K562 (cell line): ENCODE measurements around the gene TUBA4B. TPM values are rescaled to one million over a fixed set of nuclear protein-coding genes. Genes with fewer than 3 reads are reported as not detected.
A peak's percentile ranks its signal among the peaks of the same experiment; 100 is the strongest.

Source experiments
- ARNT ChIP-seq, 2 experiments: fragments of 450-650 bp; IDR thresholded peaks; 2 replicates each; pipeline ENCODE4 v1.6.1; 2016; ENCODE audit warnings: mild to moderate bottlenecking in 1 of 2
- ATF7 ChIP-seq: fragments of 450-650 bp; IDR thresholded peaks from 2 replicates; pipeline ENCODE4 v1.7.1; 2014; ENCODE audit warnings: mild to moderate bottlenecking, moderate library complexity
- BCL6 ChIP-seq: fragments of 250-450 bp; sonication (Bioruptor Pico); IDR thresholded peaks from 2 replicates; pipeline ENCODE4 v1.4.0; 2020
- CBFA2T3 ChIP-seq: fragments of 450-650 bp; IDR thresholded peaks from 2 replicates; pipeline ENCODE4 v1.6.1; 2017
- CC2D1A ChIP-seq: fragments of 450-650 bp; IDR thresholded peaks from 2 replicates; pipeline ENCODE4 v1.6.1; 2017; ENCODE audit warnings: mild to moderate bottlenecking
- CHD2 ChIP-seq: IDR thresholded peaks from 2 replicates; pipeline ENCODE4 v1.6.1; 2011; ENCODE audit warnings: low read depth, low read length
- DPF2 ChIP-seq: fragments of 450-650 bp; IDR thresholded peaks from 2 replicates; pipeline ENCODE4 v1.6.1; 2016
- ETV5 ChIP-seq: sonication (generic); formaldehyde crosslinking; IDR thresholded peaks from 2 replicates; pipeline ENCODE4 v1.4.0; 2020; ENCODE audit warnings: low read depth, mild to moderate bottlenecking, missing genetic modification reagents
- HDAC8 ChIP-seq: fragments of 450-650 bp; IDR thresholded peaks from 2 replicates; pipeline ENCODE4 v1.6.1; 2016; ENCODE audit warnings: mild to moderate bottlenecking, missing genetic modification characterization, moderate library complexity, missing compliant biosample characterization
- HIVEP1 ChIP-seq: fragments of 250-450 bp; sonication (Bioruptor Pico); IDR thresholded peaks from 2 replicates; pipeline ENCODE4 v1.4.0; 2020; ENCODE audit warnings: mild to moderate bottlenecking
- HOXB6 ChIP-seq: fragments of 250-450 bp; sonication (Bioruptor Pico); IDR thresholded peaks from 2 replicates; pipeline ENCODE4 v1.5.1; 2022; ENCODE audit warnings: mild to moderate bottlenecking, borderline replicate concordance
- MAFK ChIP-seq: IDR thresholded peaks from 2 replicates; pipeline ENCODE4 v1.6.1; 2011; ENCODE audit warnings: low read length, improper control_type of control experiment
- NR2C1 ChIP-seq, 2 experiments: fragments of 450-650 bp; IDR thresholded peaks; 2 replicates each; pipeline ENCODE4 v1.6.1; 2017; ENCODE audit warnings: mild to moderate bottlenecking in 2 of 2, antibody characterized with exemption in 1 of 2, inconsistent platforms in 1 of 2, missing compliant biosample characterization in 1 of 2, missing genetic modification characterization in 1 of 2
- OTX1 ChIP-seq: fragments of 450-650 bp; formaldehyde crosslinking; IDR thresholded peaks from 2 replicates; pipeline ENCODE4 v1.4.0; 2022; ENCODE audit warnings: mild to moderate bottlenecking
- PCBP2 ChIP-seq: fragments of 200-400 bp; formaldehyde crosslinking; IDR thresholded peaks from 2 replicates; pipeline ENCODE4 v1.6.1; 2018; ENCODE audit warnings: low read length, low read depth, mild to moderate bottlenecking, moderate library complexity; ENCODE audit not compliant: poor library complexity, severe bottlenecking
- PRDM10 ChIP-seq: fragments of 450-650 bp; IDR thresholded peaks from 2 replicates; pipeline ENCODE4 v1.6.1; 2018; ENCODE audit not compliant: partially characterized antibody
- RFX7 ChIP-seq: fragments of 250-450 bp; sonication (Bioruptor Pico); IDR thresholded peaks from 2 replicates; pipeline ENCODE4 v1.5.1; 2021; ENCODE audit warnings: mild to moderate bottlenecking
- RHOXF2B ChIP-seq: fragments of 250-450 bp; sonication (Bioruptor Pico); conservative IDR thresholded peaks from 2 replicates; pipeline ENCODE4 v1.5.1; 2021
- SRF ChIP-seq, 2 experiments: fragments of 250-450, 450-650 bp in 1 of 2; sonication (Bioruptor Pico) in 1 of 2; sonication (generic) in 1 of 2; formaldehyde crosslinking; IDR thresholded peaks; 2 replicates each; pipeline versions ENCODE4 v1.5.0 to v1.5.1; 2020 to 2022; ENCODE audit warnings: mild to moderate bottlenecking in 1 of 2, missing genetic modification reagents in 1 of 2
- TCFL5 ChIP-seq: fragments of 250-450 bp; sonication (Bioruptor Pico); conservative IDR thresholded peaks from 2 replicates; pipeline ENCODE4 v1.6.1; 2021; ENCODE audit warnings: mild to moderate bottlenecking, moderate library complexity, matching md5 sums
- USF2 ChIP-seq: sonication (generic); formaldehyde crosslinking; IDR thresholded peaks from 2 replicates; pipeline ENCODE4 v1.5.0; 2020; ENCODE audit warnings: missing genetic modification reagents
- ZNF354B ChIP-seq: fragments of 250-450 bp; sonication (Bioruptor Pico); IDR thresholded peaks from 2 replicates; pipeline ENCODE4 v1.4.0; 2020
- ZNF511 ChIP-seq: sonication (generic); formaldehyde crosslinking; IDR thresholded peaks from 2 replicates; pipeline ENCODE4 v1.8.0; 2022; ENCODE audit warnings: mild to moderate bottlenecking, missing genetic modification reagents
- ZNF695 ChIP-seq: fragments of 450-650 bp; formaldehyde crosslinking; IDR thresholded peaks from 2 replicates; pipeline ENCODE4 v1.4.0; 2020; ENCODE audit warnings: mild to moderate bottlenecking, moderate library complexity
- ZNF79 ChIP-seq: fragments of 250-450 bp; sonication (Bioruptor Pico); IDR thresholded peaks from 2 replicates; pipeline ENCODE4 v1.4.0; 2020; ENCODE audit warnings: low read depth, mild to moderate bottlenecking, moderate library complexity
- ZSCAN29 ChIP-seq: fragments of 450-650 bp; IDR thresholded peaks from 2 replicates; pipeline ENCODE4 v1.6.1; 2017
- polyA plus RNA-seq, 8 experiments: library from polyadenylated mRNA; depleted of rRNA in 4 of 8; stranded (reverse) in 5 of 8; unstranded in 3 of 8; fragments of >200 nt; fragmentation: Nextera tagmentation in 2 of 8; fragmentation: Illumina TruSeq in 1 of 8; extraction: Ambion mirVana in 2 of 8; extraction: Trizol in 1 of 8; gene quantifications; 2 replicates each; pipeline versions ENCODE4 v1.2.1 to v1.2.3, GENCODE V29; 2011 to 2014; ENCODE audit warnings: inconsistent platforms in 1 of 8, missing spikeins in 1 of 8
- total RNA-seq, 7 experiments: library from RNA; depleted of rRNA in 6 of 7; stranded (reverse); fragments of >200 nt in 6 of 7; fragmentation: Illumina TruSeq in 2 of 7; extraction: Trizol in 2 of 7; gene quantifications; 2 replicates each; pipeline versions ENCODE4 v1.2.1 to v1.2.3, GENCODE V29; 2011 to 2021; ENCODE audit warnings: low replicate concordance in 1 of 7

Gene TUBA4B
- total and polyA plus RNA-seq, 9 of the 15 experiments (the other 6 are each of a cell fraction or from before 2014, with no cell fraction given): 0.04 TPM; not detected in 8

GRCh38 chr2:219261024-219261855, 8.2 kb downstream of the TUBA4B start (continued):
- TF ChIP-seq PRDM10 (peak; percentile 94), ZNF354B (no peak), ZNF695 (no peak), DPF2 (peak; percentile 12; the same call in 1 of the 2 replicates), CC2D1A (no peak), ATF7 (peak; percentile 43; the same call in 1 of the 2 replicates), CHD2 (no peak), HIVEP1 (no peak), ETV5 (CRISPR knock-in tag) (no peak), SRF (CRISPR knock-in tag; IDR thresholded peaks at IDR 0.05) (peak in 1 of 2 experiments; percentile 44; a peak in 1 of 4 replicates), ZNF79 (CRISPR knock-in tag) (no peak), ZNF511 (CRISPR knock-in tag) (no peak), MAFK (0 out of 2 replicates have a peak, but pooled peaks have one; percentile 24), ZSCAN29 (no peak), RFX7 (CRISPR knock-in tag) (no peak), TCFL5 (CRISPR knock-in tag) (no peak), HOXB6 (CRISPR knock-in tag) (no peak), PCBP2 (no peak), HDAC8 (no peak), USF2 (CRISPR knock-in tag) (no peak), NR2C1 (IDR thresholded peaks at IDR 0.05) (no peak), NR2C1 (tag; IDR thresholded peaks at IDR 0.05) (no peak), BCL6 (CRISPR knock-in tag) (no peak), CBFA2T3 (peak; percentile 52), RHOXF2B (CRISPR knock-in tag) (no peak), ARNT (IDR thresholded peaks at IDR 0.05) (no peak), OTX1 (CRISPR knock-in tag) (no peak)
